ENCODE data around the gene KIFAP3.

DNA sequence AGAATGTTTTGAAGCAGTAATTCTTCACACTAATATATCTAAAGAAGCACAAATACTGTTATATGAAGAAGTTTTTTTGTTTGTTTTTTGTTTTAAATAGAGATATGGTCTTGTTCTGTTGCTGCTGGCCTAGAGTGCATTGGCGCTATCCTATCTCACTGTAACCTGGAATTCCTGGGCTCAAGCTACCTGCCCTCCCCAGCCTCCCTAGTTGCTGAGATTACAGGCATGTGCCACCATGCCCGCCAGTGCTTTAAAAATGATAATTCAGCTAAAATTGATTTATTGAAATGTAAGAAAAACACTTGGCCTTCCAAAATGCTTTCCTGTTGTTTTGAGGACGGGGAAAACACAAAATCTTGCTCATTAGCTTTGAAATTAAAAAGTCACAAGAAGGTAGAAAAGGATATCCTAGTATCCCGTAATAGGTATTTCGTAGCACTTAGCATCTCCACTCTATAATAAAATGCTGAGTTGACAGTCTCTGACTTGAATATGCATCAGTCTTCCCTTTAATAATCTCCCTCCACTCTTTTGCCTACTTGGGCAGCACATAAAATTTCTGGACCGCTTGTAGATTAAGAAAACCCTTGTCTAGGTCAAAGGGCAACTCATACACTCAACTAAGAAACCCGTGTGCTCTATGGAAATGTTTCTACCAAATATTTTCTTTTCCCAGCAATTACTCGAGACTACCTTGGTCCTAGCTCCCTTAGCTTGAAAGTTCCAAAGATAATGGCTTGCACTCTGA, 182.1 kb downstream of the KIFAP3 start:
- TF ChIP-seq CTCF (IDR thresholded peaks at IDR 0.05) (no peak), EP300 (IDR thresholded peaks at IDR 0.05) (no peak), POLR2A (IDR thresholded peaks at IDR 0.05) (no peak)

All from tibial nerve (tissue), 4 donors.